GM10266 (cell line): ENCODE measurements around the gene R3HDM4.
A peak's percentile ranks its signal among the peaks of the same experiment; 100 is the strongest.

Source experiments
- DNase-seq: peaks from one replicate; pipeline ENCODE4 v3.0.0; 2012; ENCODE audit errors: extremely low spot score
- TF ChIP-seq, protein P1 (sequence below): IDR thresholded peaks from 2 replicates; pipeline ENCODE4 v1.5.1; 2012; ENCODE audit warnings: mild to moderate bottlenecking, low read depth; ENCODE audit not compliant: control insufficient read depth, insufficient read depth; ENCODE audit errors: missing control alignments

R3HDM4 gene

GRCh38 chr19:866769-867300 lies 46.2 kb downstream of the R3HDM4 start:
- no peak for DNase-seq
- TF ChIP-seq, protein P1, sequence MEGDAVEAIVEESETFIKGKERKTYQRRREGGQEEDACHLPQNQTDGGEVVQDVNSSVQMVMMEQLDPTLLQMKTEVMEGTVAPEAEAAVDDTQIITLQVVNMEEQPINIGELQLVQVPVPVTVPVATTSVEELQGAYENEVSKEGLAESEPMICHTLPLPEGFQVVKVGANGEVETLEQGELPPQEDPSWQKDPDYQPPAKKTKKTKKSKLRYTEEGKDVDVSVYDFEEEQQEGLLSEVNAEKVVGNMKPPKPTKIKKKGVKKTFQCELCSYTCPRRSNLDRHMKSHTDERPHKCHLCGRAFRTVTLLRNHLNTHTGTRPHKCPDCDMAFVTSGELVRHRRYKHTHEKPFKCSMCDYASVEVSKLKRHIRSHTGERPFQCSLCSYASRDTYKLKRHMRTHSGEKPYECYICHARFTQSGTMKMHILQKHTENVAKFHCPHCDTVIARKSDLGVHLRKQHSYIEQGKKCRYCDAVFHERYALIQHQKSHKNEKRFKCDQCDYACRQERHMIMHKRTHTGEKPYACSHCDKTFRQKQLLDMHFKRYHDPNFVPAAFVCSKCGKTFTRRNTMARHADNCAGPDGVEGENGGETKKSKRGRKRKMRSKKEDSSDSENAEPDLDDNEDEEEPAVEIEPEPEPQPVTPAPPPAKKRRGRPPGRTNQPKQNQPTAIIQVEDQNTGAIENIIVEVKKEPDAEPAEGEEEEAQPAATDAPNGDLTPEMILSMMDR = no peak

DNA sequence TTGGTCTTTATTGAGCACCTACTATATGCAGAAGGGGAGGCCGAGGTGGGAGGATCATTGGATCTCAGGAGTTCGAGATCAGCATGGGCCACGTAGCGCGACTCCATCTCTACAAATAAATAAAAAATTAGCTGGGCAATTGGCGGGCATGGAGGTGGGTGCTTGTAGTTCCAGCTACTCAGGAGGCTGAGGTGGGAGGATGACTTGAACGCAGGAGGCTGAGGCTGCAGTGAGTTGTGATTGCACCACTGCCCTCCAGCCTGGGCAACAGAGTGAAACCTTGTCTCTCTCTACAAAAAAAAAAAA lies 49.8 kb downstream of the R3HDM4 start:
- TF ChIP-seq, protein P1 = no peak
- DNase-seq = no peak

DNA sequence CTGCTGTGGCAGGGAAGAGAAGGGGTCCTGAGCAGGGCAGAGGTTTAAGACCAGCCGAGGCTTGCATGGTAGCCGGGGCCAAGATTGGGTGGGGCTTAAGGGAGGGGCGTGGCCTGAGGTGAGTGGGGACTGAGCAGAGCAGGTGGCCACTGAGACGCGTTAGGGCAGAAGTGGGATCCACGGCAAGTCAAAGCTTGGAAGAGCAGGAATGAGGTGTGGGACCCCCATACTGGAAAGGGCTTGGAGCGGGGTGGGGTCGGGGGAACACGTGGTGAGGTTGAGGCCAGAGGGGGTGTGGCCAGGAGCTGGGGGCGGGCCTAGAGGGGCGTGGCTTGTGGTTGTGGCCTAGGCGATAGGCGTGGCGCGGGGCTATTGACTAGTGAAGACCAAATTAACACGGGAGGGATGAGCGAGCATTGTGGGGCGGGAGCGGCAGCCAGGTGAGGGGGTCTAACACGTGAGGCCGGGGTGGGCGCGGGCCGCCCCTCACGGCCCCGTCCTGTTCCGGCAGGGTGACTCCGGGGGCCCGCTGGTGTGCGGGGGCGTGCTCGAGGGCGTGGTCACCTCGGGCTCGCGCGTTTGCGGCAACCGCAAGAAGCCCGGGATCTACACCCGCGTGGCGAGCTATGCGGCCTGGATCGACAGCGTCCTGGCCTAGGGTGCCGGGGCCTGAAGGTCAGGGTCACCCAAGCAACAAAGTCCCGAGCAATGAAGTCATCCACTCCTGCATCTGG lies 50.3 kb downstream of the R3HDM4 start:
- TF ChIP-seq, protein P1 = no peak
- DNase-seq = peak; percentile 89

DNA sequence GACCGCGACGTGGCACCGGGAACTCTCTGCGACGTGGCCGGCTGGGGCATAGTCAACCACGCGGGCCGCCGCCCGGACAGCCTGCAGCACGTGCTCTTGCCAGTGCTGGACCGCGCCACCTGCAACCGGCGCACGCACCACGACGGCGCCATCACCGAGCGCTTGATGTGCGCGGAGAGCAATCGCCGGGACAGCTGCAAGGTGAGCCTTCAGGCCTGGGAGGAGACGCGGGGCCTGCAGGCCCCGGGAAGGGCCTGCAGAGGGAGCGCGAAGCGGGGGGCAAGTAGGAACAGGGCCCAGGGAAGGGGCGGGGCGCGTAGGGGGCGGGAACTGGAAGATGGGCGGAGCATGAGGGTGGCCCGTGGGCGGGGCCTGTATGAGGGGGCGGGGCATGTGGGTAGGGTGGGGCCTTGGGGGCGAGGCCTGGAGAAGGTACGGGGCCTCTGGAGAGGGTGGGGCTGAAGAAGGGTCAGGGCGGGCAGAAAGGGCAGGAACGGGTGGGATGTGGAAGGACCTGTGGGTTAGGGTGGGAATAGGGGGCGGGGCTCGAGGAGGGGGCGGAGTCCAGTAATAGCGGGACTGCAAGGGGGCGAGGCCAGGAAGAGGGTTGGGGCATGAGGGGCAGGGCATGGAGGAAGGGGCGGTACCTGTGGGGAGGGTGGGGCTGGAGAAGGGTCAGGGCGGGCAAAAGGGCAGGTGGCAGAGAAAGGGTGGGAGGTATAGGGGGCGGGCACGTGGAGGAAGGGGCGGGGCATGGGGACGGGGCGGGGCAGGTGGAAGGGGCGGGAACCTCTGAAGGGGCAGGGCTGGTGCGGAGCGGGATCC lies 51.1 kb downstream of the R3HDM4 start:
- TF ChIP-seq, protein P1 = no peak
- DNase-seq = peak; percentile 95

- DNase-seq = no peak
- TF ChIP-seq, protein P1 = no peak
Observed at GRCh38 chr19:861141-861755, 51.8 kb downstream of the R3HDM4 start.

GRCh38 chr19:858868-859843 lies 53.9 kb downstream of the R3HDM4 start, which contains the start of gene CFD:
Gene CFD, plus strand, starts transcription at chr19:859664. Its CDS starts 26 bp downstream, at chr19:859690.
- DNase-seq = no peak
- TF ChIP-seq, protein P1 = no peak
